Activated T-cell treated with anti-CD3 and anti-CD28 coated beads for 4 hours (primary cell): ENCODE results near the gene BICC1.

Experiments
- DNase-seq: peaks from one replicate; pipeline ENCODE4 v3.0.0-alpha.2; 2020

BICC1 gene, protein sequence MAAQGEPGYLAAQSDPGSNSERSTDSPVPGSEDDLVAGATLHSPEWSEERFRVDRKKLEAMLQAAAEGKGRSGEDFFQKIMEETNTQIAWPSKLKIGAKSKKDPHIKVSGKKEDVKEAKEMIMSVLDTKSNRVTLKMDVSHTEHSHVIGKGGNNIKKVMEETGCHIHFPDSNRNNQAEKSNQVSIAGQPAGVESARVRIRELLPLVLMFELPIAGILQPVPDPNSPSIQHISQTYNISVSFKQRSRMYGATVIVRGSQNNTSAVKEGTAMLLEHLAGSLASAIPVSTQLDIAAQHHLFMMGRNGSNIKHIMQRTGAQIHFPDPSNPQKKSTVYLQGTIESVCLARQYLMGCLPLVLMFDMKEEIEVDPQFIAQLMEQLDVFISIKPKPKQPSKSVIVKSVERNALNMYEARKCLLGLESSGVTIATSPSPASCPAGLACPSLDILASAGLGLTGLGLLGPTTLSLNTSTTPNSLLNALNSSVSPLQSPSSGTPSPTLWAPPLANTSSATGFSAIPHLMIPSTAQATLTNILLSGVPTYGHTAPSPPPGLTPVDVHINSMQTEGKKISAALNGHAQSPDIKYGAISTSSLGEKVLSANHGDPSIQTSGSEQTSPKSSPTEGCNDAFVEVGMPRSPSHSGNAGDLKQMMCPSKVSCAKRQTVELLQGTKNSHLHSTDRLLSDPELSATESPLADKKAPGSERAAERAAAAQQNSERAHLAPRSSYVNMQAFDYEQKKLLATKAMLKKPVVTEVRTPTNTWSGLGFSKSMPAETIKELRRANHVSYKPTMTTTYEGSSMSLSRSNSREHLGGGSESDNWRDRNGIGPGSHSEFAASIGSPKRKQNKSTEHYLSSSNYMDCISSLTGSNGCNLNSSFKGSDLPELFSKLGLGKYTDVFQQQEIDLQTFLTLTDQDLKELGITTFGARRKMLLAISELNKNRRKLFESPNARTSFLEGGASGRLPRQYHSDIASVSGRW

DNA sequence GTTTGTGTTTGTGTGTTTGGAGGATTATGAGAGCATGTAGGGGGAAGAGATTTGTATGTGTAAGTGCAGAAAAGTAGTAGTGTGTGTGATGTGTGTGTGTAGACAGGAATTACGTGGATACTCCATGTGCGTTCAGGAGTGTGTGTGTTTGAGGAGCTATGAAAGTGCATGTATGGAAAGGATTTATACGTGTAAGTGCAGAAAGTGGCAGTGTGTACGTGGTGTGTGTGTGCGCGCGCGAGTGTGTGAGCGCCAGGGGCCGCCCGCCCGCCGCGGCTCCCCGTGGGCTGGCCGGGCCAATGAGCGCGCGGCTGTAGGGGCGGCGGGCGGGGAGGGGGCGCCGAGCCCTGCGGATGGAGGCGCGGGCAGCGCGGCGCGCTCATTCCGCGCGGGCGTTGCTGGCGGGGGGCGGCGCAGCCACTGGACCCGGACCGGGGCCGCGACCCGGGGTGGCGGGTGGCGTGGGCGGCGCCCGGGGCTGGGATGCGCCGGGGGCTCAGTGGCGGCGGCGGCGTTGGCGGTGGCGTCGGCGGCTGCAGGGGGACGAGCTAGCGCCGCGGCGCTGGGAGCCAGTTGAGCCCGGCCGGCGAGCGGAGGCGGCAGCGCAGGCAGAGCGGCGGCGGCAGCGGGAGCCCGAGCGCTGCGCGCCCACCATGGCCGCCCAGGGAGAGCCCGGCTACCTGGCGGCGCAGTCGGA, at the start of gene BICC1:
Gene BICC1, plus strand, starts transcription at position 382 of the 697 bp plus-strand sequence. Its CDS starts 272 bp downstream, at position 654.
- DNase-seq: no peak

DNA sequence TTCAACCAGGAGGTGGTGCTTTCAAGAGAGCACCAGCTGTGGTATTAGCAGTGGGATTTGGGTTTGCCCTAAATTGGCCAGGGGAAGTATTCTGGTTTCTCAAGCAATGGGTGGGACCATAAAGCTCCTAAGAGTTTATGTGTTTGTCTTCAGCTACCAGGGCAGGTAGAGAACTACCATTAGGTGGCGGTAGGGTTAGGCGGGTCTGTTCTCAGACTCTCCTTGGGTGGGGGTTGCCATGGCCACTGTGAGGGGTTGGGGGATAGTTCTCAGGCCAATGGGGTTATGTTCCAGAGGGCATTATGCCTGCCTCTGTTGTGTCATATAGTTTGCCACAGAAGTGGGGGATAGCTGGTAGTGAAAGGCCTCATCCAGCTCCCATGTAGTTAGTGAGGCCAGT, 47.7 kb upstream of the BICC1 start:
- DNase-seq: no peak

DNA sequence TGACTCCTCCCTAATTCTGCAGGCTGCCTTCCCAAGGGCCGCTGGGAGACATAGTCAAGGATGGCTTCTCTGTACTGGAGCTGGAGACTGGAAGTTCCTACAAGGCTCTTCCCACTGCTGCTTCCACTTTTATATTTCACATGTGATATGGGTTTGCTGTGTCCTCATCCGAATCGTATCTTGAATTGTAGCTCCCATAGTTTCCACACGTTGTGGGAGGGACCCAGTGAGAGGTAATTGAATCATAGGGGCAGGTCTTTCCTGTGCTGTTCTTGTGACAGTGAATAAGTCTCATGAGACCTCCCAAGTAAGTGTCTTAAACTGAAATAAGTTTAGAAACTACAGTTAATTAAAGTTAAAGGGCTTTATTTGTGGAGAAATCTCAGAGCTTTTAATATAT, 47.0 kb upstream of the BICC1 start:
- DNase-seq: no peak

DNA sequence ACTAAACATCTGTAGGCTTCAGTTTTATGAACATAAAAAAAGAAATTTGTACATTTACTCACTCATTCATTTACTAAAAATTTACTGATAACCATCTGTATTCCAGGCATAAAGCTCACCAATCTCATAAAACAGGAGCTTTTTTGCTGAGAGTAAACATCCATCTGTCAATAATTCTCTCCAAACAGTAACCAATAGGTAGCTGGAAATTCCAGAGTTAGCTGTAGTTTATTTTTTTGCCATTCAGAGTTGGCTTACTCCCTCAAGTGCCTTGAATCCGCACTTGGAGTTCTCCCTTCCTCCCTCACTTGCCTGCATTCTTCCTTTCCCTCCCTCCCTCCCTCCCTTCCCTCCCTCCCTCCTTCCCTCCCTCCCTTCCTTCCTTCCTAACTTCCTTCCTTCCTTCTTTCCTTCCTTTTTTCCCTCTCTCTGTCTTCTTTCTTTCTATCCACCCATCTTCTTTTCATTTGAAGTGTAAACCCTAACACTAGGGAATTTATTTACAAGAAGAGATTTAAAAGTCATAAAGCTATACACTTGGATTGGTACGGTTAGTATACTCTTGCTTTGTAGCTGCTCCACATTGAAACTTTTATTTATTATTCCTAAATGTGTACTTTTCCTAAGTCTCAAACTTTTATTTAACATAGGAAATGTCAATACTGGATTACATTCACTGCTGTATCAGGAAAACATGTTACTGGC, 44.6 kb upstream of the BICC1 start:
- no peak for DNase-seq

DNA sequence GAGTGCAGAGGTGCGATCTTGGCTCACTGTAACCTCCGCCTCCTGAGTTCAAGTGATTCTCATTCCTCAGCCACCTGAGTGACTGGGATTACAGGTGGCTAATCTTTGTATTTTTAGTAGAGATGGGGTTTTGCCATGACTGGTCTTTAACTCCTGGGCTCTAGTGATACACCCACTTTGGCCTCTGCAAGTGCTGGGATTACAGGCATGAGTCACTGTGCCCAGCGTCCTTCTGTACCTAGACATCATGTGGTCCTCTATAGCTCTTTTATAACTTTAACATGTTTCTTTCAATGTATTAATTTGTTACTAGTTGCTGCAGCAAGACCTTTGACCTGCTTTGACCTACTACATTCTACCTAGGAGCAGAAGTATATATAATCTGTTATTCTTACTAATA, 38.7 kb upstream of the BICC1 start:
- no peak for DNase-seq

DNA sequence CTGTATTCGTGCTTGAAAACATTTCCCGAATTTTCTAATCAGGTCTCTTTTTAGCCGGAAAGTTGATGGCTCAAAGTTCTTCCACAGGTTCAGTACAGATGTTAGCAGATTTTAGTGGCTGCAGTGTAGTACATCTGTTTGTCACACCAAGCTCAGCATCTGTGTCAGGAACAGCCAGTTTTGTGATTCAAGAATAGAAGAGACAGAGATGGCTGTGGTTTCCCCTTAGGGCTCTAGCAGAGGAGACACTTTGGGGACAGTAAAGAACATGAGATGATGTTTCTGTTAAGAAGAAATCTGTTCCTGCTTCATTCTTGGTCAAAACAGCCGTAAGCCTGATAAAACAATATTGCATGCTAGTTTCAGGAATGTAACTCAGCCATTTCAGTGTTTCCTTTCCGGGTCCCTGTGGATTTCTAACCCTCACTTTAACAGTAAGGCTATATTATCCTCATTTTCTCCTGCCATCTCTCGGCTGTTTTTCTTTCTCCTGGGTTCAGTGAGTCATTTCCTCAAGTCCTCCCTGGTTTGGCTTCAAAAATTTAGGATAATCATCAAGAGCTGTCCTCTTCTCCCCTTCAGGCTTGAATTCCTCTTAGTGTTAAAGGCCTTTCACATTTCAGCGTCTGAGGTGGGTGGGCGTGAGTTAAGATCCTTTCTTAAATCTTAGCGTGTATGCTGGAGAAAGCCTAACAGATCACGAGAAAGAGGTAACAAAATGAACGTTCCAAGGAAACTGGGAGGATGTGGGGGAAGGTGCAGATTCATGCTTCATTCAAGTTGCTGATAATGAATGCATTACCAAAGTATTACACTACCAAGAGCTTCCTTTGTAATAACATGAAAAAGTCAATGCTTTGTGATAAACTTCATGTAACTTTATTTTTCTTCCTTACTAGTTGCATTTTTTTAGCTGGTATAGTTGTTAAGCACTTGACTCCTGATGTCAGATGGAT, 37.1 kb upstream of the BICC1 start:
- DNase-seq: no peak

DNA sequence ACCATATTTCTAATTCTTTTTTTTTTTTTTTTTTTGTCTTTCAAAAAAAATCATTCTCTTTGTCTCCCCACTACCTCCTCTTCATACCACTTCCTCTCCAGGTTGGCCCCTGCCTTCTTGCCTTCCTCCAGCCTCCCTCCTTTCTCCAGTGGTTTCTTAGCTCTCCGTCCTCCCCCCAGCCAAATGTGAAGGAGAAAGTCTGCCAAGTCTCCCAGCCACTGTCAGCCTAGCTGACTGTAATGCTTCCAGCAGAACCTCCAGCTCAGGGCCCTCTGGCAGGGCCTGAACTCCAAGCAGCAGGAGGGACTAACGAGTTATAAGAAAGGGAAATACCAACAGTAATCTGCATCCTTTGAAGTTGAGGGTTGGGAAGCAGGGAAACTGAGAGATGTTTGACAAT, 35.5 kb upstream of the BICC1 start:
- DNase-seq: no peak

DNA sequence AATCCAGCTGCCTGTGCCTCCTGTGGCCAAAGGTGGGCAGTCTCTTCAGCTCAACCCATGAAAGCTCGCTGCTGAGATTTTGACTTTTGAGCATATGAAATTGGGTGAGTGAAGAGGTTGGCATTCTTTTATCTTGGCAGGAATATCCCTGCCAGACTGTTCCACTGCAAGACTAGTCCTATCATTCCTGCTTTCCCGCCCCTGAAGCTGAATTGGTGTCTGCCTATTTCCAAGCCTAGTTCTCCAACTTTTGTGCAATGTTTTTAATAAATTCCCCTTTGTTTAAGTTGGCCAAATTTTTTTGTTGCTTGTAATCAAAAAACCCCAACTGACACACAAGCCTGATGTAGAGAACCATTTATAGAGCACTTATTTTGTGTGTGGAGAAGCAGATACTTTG, 34.8 kb upstream of the BICC1 start:
- no peak for DNase-seq

DNA sequence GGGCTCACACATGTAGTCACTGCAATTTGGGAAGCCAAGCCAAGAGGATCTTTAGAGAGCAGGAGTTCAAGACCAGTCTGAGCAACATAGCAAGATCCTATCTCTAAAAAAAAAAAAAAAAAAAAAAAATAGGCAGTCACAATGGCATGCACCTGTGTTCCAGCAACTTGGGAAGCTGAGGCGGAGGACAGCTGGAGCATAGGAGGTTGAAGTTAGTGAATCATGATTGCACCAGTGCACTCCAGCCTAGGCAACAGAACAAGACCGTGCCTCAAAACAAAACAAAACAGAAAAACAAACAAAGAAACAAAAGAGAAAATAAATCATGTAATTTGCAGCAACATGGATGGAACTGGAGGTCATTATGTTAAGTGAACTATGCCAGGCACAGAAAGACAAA, 33.6 kb upstream of the BICC1 start:
- DNase-seq: no peak

DNA sequence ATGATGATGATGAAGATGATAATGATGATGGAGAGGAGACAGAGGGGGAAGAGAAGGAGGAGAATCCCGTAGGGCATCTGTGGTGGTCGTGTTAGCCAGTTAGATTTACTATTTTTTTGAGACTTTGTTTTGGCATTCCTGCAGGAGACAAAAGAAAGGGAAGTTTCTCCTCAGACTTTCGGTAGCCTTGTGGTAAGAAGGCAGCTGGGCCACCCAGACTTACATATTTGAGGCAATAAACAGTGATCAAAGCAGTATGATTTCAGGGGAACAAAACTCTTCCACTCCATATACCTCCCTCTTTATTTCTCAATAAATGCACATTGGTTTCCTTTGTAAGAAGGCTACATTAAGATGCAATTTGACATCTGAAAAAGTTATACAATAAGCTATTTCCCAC, 32.4 kb upstream of the BICC1 start:
- DNase-seq: no peak

DNA sequence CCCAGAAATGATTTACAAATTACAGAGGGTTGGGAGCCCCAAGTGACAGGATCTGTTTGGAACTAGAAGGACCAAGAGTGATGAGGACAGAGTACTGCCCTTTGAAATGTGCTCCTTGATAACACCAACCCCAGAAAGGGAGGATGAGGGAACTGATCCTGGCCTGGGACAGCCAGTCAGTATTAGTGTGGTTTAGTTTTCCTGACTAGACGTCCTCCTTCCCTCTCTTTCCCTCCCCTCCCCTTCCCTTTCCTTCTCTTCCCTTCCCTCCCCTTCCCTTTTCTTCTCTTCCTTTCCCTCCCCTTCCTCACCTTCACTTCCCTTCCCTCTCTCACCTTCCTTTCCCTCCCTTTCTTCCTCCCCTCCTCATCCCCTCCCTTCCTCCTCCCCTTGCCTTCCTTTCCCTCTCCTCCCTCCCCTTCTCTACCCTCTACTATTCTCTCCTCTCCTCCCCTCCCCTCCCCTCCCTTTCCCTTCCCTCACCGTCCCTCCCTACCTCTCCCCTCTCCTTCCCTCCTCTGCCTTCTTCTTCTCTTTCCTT, 31.0 kb upstream of the BICC1 start:
- DNase-seq: no peak

DNA sequence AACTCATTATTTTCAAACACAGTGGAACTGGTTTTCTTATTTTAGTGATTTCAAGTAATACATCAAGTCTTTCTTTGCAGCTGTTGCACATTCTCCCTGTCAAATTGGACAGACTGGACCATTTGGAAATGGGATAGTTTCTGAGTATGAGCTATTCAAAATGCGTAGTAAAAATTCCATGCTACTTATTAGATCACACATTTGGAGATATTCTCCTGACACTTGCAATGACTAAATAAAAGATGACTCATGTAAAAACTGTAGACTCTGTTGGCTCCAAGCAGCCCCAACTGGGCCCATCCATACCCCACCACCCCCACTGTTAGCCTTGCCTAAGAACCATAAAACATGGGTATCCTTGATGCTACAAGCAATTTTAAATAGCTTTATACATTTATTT, 25.9 kb upstream of the BICC1 start:
- DNase-seq: no peak

DNA sequence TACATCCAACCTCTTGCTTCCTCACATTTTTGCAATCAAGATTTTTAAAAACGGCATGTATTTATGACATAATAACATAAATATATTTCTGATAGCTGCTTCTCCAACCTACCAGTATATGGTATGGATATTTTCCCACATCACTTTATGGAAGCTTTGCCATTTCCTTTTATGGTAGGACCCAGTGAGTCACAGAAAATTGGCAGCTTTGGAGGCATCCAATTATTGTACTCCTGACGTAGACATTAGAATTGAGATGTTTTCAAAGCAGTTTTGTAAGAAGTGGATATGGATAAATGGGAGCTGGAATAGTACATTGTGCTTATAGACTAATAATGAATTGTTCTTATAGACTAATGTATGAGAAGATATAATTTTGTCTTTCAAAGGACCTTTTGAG, 23.8 kb upstream of the BICC1 start:
- no peak for DNase-seq

DNA sequence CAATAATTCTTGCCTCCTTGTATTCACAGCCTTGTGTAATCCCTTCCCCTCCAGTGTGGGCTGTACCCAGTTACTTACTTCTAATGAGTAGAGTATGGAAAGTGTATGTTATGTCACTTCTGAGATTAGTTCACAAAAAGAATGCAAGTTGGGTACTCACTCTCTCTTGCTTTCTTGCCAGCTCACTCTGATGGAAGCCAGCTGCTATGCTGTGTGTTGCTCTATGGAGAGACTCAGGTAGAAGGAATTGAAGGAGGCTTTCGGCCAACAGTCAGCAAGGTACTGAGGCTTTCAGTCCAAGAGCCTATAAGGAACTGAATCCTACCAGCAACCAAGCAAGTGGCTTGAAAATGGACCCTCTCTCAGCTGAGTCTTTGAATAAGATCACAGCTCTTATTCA, 9.7 kb upstream of the BICC1 start:
- no peak for DNase-seq

DNA sequence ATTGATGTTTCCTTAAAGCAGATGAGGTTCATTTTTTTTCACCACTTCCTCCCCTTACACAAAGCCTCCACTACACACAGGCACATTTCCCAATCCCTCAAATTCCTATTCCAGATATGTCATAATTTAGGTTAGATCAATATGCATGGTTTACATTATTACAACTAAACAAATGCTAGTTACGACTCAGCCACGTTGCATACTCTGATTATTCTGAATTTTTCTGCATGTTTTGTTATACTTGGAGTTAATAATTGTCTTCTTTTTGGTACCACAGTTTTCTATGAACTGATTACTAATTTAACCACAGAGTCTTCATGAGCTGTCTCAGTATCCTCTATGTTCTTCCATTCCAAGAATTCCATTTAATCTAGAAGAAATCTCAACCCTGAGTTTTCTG, 4.4 kb upstream of the BICC1 start:
- no peak for DNase-seq

DNA sequence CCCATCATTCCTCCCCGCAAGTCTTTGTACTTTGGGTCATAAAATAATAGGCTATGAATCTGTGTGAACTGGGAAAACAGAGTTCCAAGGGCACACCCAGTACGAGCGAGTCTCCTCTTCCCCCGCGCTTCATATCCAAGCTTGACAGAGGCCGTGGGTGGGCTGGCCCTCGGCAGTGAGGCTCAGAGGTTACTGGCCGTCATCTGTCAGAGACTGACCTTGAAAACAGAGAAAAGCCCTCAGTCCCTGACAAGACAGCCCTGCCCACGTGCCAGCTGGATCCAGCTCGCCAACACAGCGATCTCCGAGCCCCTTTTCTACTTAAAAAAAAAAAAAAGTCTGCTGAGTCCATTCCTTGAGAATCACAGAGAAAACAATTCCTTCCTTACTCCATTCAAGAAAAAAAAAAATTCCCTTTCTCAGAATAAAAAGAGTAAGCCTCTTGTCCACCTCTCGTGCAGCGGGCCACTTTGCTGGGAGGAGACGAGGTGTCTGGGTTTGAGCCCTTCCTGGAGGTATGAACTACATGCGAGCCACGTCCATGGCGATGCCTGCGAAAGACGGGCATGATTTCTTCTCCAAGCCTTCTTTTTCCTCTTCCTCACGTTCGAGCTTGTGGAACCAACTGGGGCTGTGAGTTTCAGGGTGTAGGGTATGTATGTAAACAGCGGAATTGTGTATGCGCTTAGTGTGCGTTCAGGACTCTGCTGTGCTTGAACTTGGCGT, 744 bp upstream of the BICC1 start:
- DNase-seq: no peak

DNA sequence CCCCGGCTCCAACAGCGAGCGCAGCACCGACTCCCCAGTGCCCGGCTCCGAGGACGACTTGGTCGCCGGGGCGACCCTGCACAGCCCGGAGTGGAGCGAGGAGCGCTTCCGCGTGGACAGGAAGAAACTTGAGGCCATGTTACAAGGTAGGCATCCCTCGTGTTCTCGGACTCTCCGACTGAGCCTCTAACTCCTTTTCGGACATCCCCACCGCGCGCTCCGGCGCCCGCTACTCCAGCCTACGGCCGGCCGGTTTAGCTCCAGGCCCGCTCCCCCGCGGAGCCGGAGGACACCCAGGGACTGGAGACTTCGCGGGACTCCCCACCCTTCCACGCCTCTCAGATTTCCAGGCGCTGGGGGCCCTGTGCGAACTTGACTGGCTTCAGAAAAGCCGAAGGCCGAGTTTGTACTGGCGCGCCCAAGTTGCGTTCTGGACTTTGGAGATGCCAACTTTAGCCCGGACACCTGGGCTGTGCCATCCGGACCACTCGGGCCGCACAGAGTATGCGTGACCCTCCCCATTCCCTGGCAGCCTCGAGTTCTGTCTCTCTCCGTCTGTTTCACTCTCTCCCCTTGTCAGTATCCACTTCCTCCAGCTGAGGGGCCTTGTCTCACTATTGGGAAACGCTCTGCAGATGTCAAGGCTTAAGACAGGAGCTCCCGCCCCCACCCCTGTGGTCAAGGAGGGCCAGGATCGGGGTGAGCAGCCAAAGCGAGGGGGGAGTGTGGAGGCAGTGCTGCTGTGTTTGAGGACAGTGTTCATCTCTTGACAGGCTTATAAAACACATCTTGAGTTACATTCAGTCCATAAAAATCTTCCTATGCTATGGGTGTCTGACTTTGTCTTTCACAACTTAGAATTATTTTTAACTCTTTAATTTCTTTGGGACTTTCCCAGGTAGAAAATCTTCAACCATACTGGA, 777 bp downstream of the BICC1 start:
- no peak for DNase-seq

DNA sequence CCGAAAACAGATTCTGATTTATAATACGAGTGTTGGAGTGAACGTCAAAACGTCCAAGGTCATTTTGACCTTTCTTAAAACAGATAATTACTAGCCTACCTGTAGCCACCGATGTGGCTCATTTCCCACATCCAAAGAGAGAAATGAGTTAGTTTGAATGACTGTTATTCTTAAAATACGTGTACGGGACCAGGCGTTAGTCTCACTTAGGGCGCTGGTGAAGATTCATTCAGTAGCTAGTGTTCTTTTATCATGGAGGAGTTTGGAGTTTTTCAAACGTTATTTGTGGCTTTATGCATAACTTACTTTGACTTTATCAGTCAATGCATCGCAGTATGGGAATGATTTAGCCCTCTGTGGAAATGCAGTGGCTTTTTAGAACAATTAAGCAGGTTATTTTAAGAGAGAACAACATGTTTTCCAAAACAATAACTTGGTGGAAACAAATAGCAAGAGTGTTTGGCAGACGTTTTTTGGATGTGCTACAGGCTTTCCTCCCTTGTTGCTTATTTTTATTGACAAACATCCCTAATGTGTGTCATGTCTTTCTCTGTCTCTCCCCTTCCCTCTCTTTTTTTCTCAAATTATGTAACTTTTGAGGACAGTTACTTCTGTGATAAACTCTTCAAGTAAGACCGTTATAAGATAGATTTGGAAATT, 1.6 kb downstream of the BICC1 start:
- DNase-seq: no peak
